PC-3 (cell line): ENCODE results near the gene ACAD8. TPM values are rescaled to one million over a fixed set of nuclear protein-coding genes. Genes with fewer than 3 reads are reported as not detected.
"Not testable (repeated sequence)": the region's sequence is repeated elsewhere in the genome, so short reads cannot be mapped to it uniquely, and the experiment has no call there.

Source experiments
- ATAC-seq: fragments of 200-7000 bp; cut with Tn5 transposase; 2 replicates; pipeline ENCODE4 v1.9.1; 2020; ENCODE audit warnings: mild to moderate bottlenecking, moderate library complexity
- BruUV-seq: library from RNA; stranded (reverse); fragments of 400-500 nt; replicated peaks from 2 replicates; lab custom pipeline; 2021; lab: Mats Ljungman, UMichigan
- CTCF ChIA-PET: fragments of 300-600 bp; sonication (Branson Sonifier 250); formaldehyde crosslinking; loops from one replicate; lab custom pipeline; 2022; ENCODE audit warnings: antibody characterized with exemption; lab: Charles Lee
- POLR2A ChIA-PET: fragments of 300-600 bp; sonication (Branson Sonifier 250); formaldehyde crosslinking; loops from one replicate; lab custom pipeline; 2022; ENCODE audit warnings: antibody characterized with exemption; ENCODE audit not compliant: unreplicated experiment; lab: Charles Lee
- DNase-seq: peaks from one replicate; pipeline ENCODE4 v3.0.0-alpha.2; 2015
- H2AFZ ChIP-seq: fragments of 300-600 bp; sonication (generic); 2 replicates; pipeline ENCODE4 v1.6.0; 2016; ENCODE audit warnings: antibody characterized with exemption, low read length
- H3F3A ChIP-seq: fragments of 300-600 bp; sonication (generic); one replicate; pipeline ENCODE4 v1.6.0; 2017; ENCODE audit warnings: antibody characterized with exemption, low read length, control low read depth, mild to moderate bottlenecking; ENCODE audit not compliant: unreplicated experiment
- H3K27ac ChIP-seq: fragments of 300-600 bp; sonication (generic); 2 replicates; pipeline ENCODE4 v1.5.1; 2016; ENCODE audit warnings: mild to moderate bottlenecking, low read length
- H3K27me3 ChIP-seq: fragments of 300-600 bp; sonication (generic); 2 replicates; pipeline ENCODE4 v1.6.1; 2016; ENCODE audit warnings: low read length, mixed read lengths
- H3K36me3 ChIP-seq: fragments of 300-600 bp; sonication (generic); 2 replicates; pipeline ENCODE4 v1.6.1; 2016; ENCODE audit warnings: low read depth, mixed run types, low read length, mixed read lengths
- H3K4me1 ChIP-seq: fragments of 300-600 bp; sonication (generic); 2 replicates; pipeline ENCODE4 v1.5.1; 2016; ENCODE audit warnings: low read length; ENCODE audit not compliant: insufficient read depth
- H3K4me2 ChIP-seq: fragments of 300-600 bp; sonication (generic); 2 replicates; pipeline ENCODE4 v1.6.0; 2016; ENCODE audit warnings: low read length
- H3K4me3 ChIP-seq: fragments of 300-600 bp; sonication (generic); 2 replicates; pipeline ENCODE4 v1.5.1; 2016; ENCODE audit warnings: mild to moderate bottlenecking, low read length, mixed read lengths
- H3K79me2 ChIP-seq: fragments of 300-600 bp; sonication (generic); 2 replicates; pipeline ENCODE4 v1.6.1; 2017; ENCODE audit warnings: low read length, mixed read lengths
- H3K9ac ChIP-seq: fragments of 300-600 bp; sonication (generic); 2 replicates; pipeline ENCODE4 v1.6.0; 2016; ENCODE audit warnings: mild to moderate bottlenecking, low read length
- H3K9me2 ChIP-seq: fragments of 300-600 bp; sonication (generic); replicated peaks from 2 replicates; pipeline ENCODE4 v1.6.1; 2016; ENCODE audit warnings: mixed run types, low read length, mixed read lengths
- H3K9me3 ChIP-seq: fragments of 300-600 bp; sonication (generic); 2 replicates; pipeline ENCODE4 v1.6.1; 2016; ENCODE audit warnings: low read length, mixed read lengths
- H4K20me1 ChIP-seq: fragments of 300-600 bp; sonication (generic); 2 replicates; pipeline ENCODE4 v1.6.1; 2016; ENCODE audit warnings: low read length, mixed read lengths
- CTCF ChIP-seq: fragments of 300-600 bp; sonication (generic); conservative IDR thresholded peaks from 2 replicates; pipeline ENCODE4 v1.5.1; 2017; ENCODE audit warnings: antibody characterized with exemption, low read depth, mild to moderate bottlenecking, low read length
- EZH2 ChIP-seq: fragments of 300-600 bp; sonication (generic); IDR thresholded peaks from one replicate; pipeline ENCODE4 v1.6.1; 2017; ENCODE audit warnings: antibody characterized with exemption, mild to moderate bottlenecking, low read length; ENCODE audit not compliant: unreplicated experiment
- EZH2phosphoT487 ChIP-seq: fragments of 300-600 bp; sonication (generic); IDR thresholded peaks from 2 replicates; pipeline ENCODE4 v1.6.1; 2018; ENCODE audit warnings: mild to moderate bottlenecking, antibody characterized with exemption, low read length, borderline replicate concordance
- intact Hi-C: fragments of 100-400 bp; cut with micrococcal nuclease; formaldehyde crosslinking; loops from 2 replicates; pipeline ENCODE4 v1.9.0; 2023
- total RNA-seq: library from RNA; depleted of rRNA; stranded (reverse); fragments of >200 nt; gene quantifications from 2 replicates; pipeline ENCODE4 v1.2.3, GENCODE V29; 2014

Gene ACAD8
- total RNA-seq, 1 experiment from 2014 or later: 22.6 TPM

GRCh38 chr11:134282121-134283045 lies 29.0 kb downstream of the ACAD8 start:
- ChIA-PET POLR2A (no interaction called here), CTCF (no interaction called here)
- Histone ChIP-seq H2AFZ (no peak overlapping the region), H3K4me2 (no peak overlapping the region), H3K9me2 (no peaks in the 10 kb centered on the region), H3K27me3 (peaks cover 49% of the 10 kb centered on the region), H3K27ac (no peak overlapping the region), H3K4me3 (no peak overlapping the region), H4K20me1 (no peaks in the 10 kb centered on the region), H3K36me3 (no peaks in the 10 kb centered on the region), H3K79me2 (no peaks in the 10 kb centered on the region), H3K9ac (no peak overlapping the region), H3F3A (no peaks in the 10 kb centered on the region), H3K9me3 (no peaks in the 10 kb centered on the region), H3K4me1 (no peaks in the 10 kb centered on the region)
- DNase-seq (no peak), ATAC-seq (no peak)
- TF ChIP-seq EZH2: no peak
- TF ChIP-seq CTCF: no peak
- no TSS peak for BruUV-seq
- intact Hi-C loops: no loop called here

- no peak overlapping the region for H3K27ac ChIP-seq
- no peaks in the 10 kb centered on the region for H3K36me3 ChIP-seq
- CTCF ChIA-PET: no interaction called here
Observed at GRCh38 chr11:134283461-134284230, 30.3 kb downstream of the ACAD8 start.

GRCh38 chr11:134284349-134284748 lies 31.0 kb downstream of the ACAD8 start:
- H3K9ac ChIP-seq, CTCF ChIA-PET, H3K4me1 ChIP-seq, H3F3A ChIP-seq, DNase-seq, intact Hi-C loops, H3K27ac ChIP-seq, POLR2A ChIA-PET, H2AFZ ChIP-seq, H3K4me3 ChIP-seq, H3K9me2 ChIP-seq, H4K20me1 ChIP-seq, H3K36me3 ChIP-seq, ATAC-seq, H3K9me3 ChIP-seq, H3K79me2 ChIP-seq, BruUV-seq, H3K4me2 ChIP-seq: not testable (repeated sequence)
- H3K27me3 ChIP-seq: peaks cover 33% of the 10 kb centered on the region

More at GRCh38 chr11:134283461-134284230, 30.3 kb downstream of the ACAD8 start:
- intact Hi-C loops: no loop called here
- peaks cover 39% of the 10 kb centered on the region for H3K27me3 ChIP-seq
- POLR2A ChIA-PET: no interaction called here
- H4K20me1 ChIP-seq: no peaks in the 10 kb centered on the region
- BruUV-seq: no TSS peak
- H3K4me2 ChIP-seq: no peak overlapping the region
- H3K4me1 ChIP-seq: no peaks in the 10 kb centered on the region
- no peak overlapping the region for H3K4me3 ChIP-seq
- TF ChIP-seq CTCF (no peak), EZH2 (no peak), EZH2phosphoT487 (no peak)
- ATAC-seq: no peak
- no peaks in the 10 kb centered on the region for H3K9me2 ChIP-seq
- H3K79me2 ChIP-seq: no peaks in the 10 kb centered on the region
- no peaks in the 10 kb centered on the region for H3K9me3 ChIP-seq
- H2AFZ ChIP-seq: no peak overlapping the region
- H3K9ac ChIP-seq: no peak overlapping the region
- no peaks in the 10 kb centered on the region for H3F3A ChIP-seq
- DNase-seq: no peak
